ENCODE measurements around the gene CMTM7.
"Not testable (repeated sequence)": the region's sequence is repeated elsewhere in the genome, so short reads cannot be mapped to it uniquely, and the experiment has no call there.

Gene CMTM7

DNA sequence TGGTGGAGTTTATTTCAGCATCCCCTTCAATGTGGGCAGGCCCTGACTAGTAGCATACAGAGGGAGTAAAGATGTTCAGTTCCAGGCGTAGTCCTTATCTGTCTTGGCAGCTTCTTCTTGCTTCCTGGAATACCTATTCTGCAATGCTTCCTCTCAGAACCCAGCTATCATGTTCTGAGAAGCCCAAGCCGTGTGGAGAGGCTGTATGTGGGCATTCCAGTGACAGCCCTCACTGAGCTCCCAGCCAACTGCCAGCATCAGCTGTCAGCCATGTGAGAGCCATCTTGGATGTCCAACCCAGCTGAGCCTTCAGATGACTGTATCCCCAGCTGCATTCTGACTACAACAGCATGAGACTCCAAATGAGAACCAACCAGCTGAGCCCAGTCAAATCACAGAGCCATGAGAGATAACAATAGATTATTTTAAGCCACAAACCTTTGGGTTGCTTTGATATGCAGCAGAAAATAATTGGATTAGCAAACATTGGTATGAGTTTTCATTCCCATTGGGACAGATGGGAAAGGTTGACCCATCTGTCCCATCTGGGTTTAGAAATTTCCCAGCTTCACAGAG lies 8.4 kb upstream of the CMTM7 start:
- no peak for DNase-seq

DNA sequence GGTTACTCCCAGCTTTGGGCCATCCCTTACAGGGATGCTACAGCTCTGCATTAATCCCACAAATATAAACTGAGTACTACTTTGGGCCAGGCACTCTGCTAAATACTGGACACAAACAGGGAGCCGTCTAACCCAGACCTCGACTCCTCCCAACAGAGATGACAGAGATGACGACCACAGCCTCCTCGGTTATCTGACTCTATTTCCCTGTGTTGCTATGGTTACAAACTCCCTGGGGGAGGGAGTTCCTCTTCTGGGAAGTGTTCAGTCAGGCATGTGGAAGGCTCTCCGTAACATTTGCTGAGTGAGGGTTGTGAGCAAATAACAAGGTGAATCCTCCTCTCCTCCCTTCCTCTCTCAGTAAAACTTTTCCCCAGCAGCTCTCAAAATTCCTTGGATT lies 6.7 kb upstream of the CMTM7 start:
- no peak for DNase-seq

DNA sequence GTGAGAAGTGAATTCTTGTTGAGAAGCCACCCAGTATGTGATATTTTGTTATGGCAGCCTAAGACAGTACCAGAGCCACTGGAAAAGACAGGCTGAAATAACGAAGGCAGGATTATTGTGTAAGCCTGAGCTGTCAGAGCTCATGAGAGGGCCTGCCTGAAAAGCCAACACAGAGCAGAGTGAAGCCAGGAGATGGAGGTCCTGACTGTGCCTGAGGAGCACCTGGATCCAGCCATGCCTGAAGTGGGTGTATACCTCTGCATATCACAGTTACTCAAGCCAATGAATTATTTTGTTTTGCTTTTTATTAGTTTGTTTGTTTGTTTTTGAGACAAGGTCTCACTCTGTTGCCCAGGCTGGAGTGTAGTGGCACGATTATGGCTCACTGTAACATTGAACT lies 4.1 kb upstream of the CMTM7 start:
- DNase-seq = no peak

DNA sequence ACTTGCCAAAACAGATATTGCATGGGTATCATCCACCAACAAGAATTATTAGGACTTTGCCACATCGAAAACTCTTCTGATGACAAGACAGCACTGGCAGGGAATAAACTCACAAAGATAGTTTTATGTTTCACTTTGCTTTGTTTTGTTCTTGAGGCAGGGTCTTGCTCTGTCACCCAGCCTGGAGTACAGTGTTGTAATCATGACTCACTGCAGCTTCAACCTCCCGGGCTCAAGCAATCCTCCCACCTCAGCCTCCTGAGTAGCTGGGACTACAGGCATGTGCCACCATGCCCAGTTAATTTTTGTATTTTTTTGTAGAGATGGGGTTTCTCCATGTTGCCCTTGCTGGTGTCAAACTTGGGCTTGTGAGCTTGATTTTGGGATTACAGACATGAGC lies 2.1 kb upstream of the CMTM7 start:
- DNase-seq = not testable (repeated sequence)

DNA sequence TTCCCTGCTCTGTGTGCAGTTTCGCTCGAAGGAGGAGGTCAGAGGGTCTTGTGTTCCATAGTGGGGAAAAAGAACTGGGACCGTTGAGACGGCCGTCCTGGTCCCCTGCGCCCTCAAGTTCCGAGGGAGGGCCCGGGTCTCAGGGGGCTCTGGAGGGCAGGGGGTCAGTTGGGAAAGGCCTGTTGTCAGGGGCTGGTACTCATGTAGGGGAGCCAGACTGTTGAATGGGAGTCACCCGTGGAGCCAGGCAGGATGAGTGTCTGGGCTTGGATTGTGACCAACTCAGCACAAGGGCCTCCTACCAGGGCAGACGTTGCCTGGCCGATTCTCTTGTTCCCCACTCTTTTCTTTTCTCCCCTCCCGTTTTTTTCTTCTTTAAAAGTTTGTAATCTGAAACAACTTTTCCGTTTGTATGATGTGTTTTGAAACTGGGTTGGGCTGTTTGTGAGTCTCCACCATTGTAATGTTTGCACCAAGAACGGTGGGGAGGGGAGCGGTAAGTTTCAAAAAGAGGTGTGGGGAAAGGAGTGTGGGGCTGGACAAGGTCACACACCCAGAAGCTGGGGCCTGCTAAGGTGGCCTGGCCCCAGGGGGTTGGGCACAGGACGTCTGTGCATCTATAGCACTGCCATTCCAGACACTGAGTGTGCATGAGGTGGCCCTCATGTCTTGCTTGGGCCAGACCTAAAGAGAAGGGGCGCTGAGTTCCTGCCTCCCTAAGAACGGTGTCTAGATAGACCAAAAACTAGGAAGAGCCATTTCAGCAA lies 1.1 kb downstream of the CMTM7 start:
- no peak for DNase-seq

DNA sequence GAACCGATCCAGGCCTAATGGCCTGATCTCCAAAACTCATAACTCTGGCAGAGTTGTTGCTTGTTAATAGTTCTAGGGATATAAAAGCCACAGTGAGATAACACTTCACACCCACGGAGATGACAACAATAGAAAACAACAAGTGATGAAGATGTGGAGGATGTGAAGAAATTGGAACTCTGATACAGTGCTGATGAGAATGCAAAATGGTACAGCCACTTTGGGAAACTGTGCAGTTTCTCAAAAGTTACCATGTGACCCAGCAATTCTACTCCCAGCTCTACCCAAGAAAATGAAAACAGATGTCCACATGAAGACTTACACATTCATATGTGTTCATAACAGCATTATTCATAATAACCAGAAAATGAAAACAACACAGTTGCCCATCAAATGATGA lies 3.8 kb downstream of the CMTM7 start:
- no peak for DNase-seq

DNA sequence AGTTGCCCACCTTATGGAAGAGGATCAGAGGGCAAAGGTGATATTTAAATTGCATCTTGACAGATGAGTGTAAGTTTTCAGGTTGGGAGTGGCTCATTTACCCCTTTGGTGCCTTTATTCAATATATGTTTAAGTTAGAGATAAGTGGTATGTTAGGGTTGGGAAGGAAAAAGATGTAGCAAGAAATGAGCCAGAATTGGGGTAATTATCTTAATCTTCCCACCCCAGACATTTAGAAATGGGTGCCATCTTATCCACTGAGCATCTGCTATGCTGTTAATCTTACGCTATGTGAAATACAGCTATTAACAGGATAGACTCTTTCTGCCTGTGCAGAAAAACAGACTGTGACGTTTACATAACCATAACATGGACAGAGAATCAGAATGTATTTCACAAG lies 6.3 kb downstream of the CMTM7 start:
- DNase-seq = no peak

DNA sequence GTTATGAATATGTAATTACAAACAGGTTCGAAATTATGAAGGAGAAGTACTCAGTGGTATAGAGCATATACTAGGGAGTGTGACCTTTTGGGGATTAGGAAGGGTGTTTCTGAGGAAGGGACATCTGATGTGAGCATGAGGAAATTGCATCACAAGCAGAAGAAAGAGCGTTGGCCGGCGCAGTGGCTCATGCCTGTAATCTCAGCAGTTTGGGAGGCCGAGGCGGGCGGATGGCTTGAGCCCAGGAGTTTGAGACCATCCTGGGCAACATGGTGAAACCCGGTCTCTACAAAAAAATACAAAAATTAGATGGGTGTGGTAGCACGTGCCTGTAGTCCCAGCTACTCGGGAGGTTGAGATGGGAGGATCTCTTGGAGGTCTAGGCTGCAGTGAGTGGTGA lies 6.9 kb downstream of the CMTM7 start:
- no peak for DNase-seq

DNA sequence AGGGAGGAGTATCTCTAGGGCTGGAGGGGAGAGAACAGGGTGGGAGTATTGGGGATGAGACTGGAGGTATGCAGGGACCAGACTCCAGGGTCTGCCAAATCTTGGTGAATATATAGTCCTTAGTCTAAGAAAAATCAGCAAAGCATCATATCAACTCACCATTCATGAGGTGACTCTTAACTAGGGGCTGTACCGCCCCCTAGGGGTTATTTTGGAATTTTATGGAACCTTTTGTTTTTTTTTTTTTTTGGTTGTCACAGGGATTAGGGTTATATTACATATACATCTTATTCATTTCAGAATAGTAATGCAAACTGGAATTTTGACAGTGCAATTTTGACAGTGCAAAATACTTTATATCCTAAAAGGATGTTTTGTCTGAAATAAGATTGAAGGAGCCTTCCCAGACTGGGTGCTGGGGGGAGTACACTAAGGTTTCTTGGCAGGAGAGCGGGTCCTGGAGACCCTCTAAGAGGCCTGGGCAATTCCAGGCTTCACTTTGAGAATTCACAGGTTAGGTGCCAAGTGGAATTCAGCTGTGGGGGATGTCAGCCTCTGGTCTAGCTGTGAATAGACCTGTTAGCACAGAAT lies 7.5 kb downstream of the CMTM7 start:
- DNase-seq = peak; percentile 17

DNA sequence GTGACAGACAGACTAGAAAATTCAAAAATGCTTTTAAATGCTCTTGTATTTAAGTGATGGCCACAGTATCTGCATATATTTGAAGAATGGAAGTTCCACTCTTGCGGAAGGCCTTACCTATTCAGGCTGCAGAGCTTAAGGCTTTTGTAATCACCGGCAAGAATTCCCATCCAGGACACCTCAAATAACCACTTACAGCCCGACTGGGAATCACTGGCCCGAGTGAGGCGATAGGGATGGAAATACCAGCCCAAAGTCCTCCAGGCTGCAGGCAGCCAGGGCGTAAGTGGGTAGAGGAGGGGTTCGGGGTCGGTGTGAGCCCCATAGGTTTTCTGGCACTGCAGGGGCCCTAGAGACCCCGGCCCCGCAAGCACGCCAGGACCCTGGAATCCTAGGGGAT lies 9.5 kb downstream of the CMTM7 start:
- no peak for DNase-seq

DNA sequence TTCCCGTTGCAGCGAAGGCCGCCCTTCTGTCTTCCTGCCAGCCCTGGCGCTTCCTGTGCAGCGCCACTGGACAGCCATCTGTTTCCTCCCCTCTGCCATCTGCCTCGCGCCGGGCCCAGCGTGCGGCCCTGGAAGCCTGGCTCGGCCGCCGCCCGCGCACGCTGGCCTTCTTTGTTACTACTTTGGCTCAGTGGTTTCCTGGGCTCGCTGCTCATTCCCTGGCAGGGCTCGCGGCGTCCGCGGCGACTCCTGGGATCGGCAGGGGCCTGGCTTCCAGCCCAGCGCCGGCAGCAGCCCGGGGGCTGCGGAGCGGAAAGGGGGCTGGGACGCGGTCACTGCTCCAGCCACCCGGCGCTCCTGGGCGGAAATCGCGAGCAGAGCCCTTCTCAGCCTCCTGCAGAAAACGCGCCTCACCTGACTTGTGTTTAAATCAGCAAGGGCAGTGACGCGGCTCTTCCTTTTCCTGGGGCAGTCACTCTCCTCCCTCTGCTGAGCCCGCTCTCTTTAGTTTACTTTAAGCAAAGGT lies 10.0 kb downstream of the CMTM7 start:
- peak; percentile 50 for DNase-seq

DNA sequence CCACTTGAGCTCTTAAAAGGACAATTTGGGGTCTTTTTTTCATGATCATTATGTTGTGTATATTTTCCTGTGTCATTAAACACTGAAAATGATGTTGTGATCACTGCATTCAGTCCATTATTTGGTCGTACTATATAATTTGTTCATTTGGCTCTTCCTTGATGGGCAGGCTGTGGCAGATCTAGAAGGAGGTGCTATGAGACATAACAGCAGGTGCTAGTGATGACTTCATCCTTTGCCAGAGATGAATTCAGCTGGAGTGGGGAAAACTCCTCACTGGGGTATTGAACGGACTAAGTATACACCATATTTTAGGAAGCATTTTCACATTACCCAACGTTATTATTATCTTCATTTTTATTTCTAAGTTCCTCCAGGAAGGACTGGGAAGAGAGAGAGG lies 12.0 kb downstream of the CMTM7 start:
- DNase-seq = no peak

DNA sequence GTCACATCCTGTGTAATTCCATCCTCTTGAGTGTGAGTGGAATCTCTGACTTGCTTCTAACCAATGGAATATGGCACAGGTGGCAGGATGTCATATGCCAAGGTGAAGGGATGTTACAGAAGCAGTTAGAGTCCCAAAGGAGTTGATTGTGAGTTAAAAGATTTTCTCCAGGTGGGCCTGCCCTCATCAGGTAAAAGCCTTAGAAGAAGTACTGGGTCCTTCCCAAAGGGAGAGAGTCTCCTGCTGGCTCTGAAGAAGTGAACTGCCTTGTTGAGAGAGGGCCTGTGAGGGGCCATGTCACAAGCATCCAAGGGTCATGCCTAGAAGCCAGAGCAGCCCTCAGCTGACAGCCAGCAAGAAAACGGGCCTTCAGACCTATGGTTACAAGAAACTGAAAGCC lies 13.1 kb downstream of the CMTM7 start:
- no peak for DNase-seq

DNA sequence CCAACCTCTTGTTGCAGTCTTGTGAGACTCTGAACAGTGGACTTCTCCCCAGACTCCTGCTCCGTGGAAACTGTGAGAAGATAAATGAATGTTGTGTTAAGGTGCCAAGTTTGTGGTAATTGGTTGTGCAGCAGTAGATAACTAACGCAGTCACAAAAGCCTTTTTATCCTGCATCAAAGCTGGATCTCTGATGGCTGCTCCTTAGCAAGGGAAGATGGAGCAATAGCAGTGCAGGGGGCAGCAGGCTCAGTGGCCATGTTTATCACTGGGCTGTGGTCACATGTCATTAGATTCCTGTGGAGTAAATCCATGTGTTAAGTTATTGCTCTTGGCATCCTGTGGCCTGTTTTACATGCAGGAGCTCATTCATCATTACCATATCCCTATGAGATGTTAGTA lies 13.5 kb downstream of the CMTM7 start:
- DNase-seq = no peak

DNA sequence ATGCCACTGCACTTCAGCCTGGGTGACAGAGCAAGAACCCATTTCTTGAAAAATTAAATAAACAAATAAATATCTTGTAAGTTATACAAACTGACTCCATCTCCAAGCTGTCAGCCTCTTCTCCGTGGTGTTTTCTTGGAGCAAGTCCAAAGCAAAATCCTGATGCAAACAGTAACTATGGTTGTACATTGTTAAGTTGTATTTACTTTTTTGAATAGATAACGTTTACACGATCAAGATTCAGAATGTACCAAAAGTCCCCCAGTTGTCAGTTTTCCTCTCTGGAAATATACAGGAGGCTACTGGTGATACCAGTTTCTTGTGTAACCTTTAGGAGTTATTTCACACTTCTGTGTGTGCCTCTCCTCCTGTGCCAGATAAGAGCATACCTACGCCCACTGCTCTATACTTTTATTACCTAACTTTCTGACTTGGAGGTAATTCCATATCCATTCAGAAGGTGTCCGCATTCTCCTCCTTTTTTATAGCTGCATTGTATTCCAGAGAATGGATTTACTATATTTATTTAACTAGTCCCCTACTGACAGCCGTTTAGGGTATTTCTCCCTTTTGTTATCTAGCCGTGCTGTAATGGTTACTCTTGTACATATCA lies 14.2 kb downstream of the CMTM7 start:
- DNase-seq = no peak

DNA sequence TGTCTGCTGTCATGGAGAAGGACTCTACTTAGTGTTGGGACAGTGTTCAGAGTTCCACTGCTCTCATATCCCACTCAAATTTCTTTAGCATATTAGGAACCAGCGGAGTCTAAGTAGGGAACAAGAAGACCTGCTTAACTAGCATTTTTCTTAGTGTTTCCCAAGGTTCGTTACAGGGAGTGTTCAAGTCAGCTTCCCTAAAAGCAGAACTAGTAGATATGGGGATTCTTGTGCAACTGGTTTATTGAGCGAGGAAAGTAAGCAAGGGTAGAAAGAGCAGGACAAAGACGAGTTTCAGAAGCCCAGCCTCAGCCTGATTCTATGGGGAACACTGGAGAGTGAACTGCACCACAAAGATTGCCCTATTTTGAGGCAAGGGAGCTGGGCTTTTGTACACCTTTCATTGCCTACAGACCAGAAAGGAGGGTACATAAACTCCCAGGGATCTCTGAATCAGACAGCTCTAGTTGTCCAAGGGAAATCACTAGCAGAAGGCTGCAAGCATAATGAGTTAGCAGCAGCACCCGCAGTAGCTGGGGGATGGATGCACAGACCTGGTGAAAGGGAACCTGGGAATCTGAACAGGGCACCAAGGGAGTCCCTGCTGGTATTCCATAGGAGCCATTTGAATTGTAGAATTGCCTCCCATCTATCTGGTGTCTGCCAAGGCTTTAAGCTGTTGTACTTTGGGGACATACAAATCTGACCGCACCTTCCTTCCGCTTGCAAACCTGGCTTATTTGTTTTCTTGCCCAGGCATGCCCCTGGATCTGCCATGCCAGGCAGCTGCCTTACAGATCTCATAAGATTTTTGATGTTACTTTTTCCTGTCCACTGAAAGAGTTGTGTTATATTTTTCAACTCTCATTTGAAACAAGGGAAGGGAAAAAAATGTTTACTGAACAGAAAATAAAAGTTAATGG lies 15.1 kb downstream of the CMTM7 start:
- no peak for DNase-seq

DNA sequence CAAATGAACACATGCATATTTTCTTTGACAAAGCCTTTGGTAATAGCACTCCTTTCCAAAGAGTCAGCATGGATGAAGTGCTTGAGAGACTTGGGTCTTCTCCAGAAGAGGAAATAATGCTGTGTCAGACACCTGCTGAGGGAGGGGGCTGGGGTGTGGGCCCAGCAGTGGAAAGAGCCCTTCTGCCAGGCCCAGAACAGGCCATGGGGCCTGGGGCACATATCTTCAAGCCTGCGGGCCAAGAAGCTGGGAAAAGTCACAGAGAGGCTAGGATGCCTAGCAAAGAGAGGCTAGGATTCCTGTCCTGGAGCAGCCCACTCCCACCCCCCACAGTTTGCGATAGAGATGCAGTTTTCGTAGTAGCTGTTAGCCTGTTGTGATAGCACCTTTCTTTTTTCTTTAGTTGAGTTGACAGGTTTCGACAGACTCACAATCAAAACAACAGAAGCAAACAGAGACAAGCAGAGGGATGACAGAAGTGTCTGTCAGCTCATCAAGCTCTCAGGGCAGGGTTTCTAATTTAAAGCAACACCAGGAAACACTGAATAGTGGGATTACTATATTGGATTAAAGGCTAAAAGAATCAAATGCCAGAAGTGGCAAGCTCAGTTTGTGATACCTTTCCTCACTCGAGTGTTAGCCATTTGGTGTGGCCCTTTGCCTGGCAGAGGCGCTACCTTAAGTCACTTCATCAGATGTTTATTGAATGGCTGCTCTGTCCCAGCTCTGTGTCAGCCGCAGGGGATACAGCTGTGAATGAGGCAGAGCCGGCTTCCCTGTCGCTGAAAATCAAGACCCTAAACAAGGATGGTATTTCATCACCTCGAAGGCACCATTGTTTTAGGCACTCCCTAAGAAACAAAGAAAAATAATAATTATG lies 19.0 kb downstream of the CMTM7 start:
- no peak for DNase-seq

DNA sequence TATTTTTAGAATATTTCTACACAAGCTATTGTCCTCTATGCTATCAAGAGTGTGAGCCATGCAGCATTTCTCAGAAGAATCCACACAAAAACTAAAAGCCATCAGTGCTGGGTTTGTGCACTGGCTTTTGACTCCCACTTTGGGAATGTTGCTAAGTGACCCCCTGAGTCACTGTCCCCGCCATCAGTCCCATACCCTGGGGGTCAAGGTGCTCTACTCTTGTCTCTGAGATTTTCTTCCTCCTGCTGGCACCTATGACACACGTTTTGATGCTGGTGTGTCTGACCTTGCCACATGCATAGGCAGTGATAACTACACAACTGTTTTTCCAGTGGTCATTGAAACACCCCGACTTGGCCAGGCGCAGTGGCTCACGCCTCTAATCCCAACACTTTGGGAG lies 19.8 kb downstream of the CMTM7 start:
- no peak for DNase-seq

DNA sequence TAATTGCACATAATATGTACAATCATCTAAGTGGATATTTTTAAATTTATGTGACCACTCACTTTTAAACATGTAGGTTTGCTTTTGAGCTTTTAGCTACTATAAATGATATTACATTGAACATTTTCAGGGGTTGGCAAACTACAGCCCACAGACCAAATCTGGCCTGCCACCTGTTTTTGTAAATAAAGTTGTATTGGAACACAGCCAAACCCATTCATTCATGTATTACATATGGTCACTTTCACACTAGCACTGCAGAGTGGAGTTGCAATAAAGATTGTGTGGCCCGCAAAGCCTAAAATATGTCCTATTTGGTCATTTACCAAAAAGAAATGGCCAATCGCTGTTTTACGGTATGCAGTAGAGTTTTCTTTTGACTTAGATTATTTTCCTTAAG lies 21.2 kb downstream of the CMTM7 start:
- DNase-seq = no peak

DNA sequence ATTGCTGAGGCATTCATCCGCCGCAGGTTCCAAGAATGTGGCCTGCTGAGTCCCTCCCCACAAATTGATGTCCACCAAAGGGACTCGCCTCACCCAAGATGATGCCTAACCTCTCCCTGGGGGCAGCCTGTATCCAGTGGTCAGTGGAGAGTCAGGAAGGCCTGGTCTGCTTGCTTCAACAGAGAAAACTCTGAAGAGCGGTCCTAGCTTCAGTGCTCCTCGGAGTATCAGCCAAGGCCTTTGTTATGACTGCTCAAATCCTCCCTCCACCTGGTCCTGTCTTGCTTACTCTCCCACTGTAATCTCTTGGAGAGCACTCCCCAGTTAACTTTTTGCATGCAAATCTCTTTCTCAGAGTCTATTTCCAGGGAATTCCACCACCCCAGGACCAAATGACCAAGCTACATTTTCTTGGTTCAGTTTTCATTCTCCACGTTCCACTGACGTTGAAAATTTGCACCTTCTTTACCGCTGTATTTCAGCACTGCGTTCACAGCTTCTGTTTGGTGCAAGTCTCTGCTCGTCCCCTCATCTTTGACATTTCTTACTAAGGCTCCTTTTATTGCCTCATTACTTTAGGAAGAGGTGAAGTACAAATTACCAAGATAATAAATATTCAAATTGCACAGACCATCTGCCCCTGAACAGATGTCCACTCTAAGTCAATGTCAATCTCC lies 22.3 kb downstream of the CMTM7 start:
- no peak for DNase-seq
